ENCODE measurements around the gene MLLT10.
"Not testable (repeated sequence)": the region's sequence is repeated elsewhere in the genome, so short reads cannot be mapped to it uniquely, and the experiment has no call there.

Gene MLLT10

DNA sequence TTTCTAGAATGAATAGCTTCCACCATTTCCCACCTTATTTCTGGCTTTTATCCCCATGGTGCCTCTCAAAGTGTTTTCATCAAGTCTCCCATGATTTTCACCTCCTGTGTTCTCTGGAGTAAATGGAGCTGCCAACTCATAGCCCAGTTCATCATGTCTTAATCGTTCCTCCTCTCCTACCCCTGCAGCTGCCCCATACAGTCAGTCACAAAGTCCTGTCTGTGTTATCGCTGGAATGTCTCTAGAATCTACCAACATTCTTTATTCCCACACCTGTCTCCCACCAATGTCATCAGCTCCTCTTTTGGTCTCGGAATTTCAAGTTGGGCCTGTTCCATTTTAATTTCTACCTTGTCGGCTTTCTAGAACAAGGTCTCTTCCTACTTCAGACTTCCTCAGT is 178.9 kb downstream of the MLLT10 start:
- DNase-seq (ENCODE audit: low read depth) = no peak
- TF ChIP-seq, protein P1, sequence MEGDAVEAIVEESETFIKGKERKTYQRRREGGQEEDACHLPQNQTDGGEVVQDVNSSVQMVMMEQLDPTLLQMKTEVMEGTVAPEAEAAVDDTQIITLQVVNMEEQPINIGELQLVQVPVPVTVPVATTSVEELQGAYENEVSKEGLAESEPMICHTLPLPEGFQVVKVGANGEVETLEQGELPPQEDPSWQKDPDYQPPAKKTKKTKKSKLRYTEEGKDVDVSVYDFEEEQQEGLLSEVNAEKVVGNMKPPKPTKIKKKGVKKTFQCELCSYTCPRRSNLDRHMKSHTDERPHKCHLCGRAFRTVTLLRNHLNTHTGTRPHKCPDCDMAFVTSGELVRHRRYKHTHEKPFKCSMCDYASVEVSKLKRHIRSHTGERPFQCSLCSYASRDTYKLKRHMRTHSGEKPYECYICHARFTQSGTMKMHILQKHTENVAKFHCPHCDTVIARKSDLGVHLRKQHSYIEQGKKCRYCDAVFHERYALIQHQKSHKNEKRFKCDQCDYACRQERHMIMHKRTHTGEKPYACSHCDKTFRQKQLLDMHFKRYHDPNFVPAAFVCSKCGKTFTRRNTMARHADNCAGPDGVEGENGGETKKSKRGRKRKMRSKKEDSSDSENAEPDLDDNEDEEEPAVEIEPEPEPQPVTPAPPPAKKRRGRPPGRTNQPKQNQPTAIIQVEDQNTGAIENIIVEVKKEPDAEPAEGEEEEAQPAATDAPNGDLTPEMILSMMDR (IDR thresholded peaks at IDR 0.05; ENCODE audit: low read depth, low read length, missing control alignments) = no peak
- no peak overlapping the region for H3K4me3 ChIP-seq (ENCODE audit: low read depth, low read length)

DNA sequence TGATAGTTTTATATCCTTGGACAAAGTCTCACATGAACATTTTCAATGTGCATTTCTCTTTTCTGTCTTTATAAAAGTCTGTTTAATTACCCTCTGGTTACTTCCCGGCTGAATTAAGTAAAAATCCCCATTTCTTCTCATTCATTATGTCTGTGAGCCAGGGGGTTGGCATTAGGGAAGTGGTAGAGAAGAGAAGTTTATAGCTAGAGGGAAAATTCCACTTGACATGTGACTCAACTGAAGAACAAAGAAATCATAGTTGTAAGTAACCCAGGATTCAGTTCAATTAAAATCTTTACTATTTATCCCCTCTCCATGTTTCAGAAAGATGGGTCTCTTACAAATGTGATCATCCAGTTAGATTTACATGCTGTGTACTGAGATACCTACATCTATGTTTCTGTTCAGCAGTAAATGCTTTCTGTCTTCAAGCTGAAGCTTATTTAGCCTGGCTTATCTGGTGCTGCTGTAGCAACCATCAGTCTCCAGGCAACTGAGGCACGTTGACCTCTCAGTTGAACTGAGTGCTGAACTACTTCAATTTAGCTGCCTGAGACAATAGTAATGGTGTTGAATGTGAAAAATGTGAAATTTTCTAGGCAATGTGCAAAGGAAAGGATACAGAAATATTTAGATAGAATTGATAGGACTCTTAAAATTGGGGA is 181.6 kb downstream of the MLLT10 start:
- TF ChIP-seq, protein P1 (IDR thresholded peaks at IDR 0.05; ENCODE audit: low read depth, low read length, missing control alignments) = no peak
- no peak overlapping the region for H3K4me3 ChIP-seq (ENCODE audit: low read depth, low read length)
- DNase-seq (ENCODE audit: low read depth) = no peak

DNA sequence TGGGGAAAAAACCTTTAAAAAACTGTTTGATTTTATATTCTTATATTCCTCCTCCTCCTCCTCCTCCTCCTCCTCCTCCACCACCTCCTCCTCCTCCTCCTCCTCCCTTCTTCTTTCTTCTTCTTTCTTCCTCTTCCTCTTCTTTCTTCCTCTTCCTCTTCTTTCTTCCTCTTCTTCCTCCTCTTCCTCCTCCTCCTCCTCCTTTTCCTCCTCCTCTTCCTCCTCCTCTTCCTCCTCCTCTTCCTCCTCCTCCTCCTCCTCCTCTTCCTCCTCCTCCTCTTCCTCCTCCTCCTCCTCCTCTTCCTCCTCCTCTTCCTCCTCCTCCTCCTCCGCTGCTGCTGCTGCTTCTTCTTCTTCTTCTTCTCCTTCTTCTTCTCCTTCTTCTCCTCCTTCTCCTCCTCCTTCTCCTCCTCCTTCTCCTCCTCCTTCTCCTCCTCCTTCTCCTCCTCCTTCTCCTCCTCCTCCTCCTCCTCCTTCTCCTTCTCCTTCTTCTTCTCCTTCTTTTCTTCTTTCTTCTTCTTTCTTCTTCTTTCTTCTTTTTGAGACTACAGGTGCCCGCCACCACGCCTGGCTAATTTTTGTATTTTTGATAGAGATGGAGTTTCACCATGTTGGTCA is 183.5 kb downstream of the MLLT10 start:
- H3K4me3 ChIP-seq (ENCODE audit: low read depth, low read length) = not testable (repeated sequence)

DNA sequence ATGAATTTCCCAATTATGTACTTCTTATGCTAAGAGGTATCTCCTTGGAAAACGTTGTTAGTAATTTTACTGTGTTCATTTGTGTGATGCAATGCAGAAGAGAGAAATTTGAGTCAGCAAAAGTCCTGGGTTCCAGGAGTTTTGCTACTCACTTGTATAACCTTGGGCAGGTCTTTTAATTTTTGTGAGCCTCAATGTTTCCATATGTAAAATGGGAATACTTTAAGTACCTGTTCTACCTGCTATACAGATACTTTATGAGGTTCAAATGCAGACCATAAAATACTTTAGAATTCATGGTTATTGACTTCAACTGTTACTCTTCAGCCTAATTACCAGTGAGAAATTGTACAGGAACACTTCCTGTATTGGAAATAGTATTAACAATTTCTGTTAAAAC is 185.5 kb downstream of the MLLT10 start:
- TF ChIP-seq, protein P1 (IDR thresholded peaks at IDR 0.05; ENCODE audit: low read depth, low read length, missing control alignments) = no peak
- H3K4me3 ChIP-seq (ENCODE audit: low read depth, low read length) = no peak overlapping the region
- DNase-seq (ENCODE audit: low read depth) = no peak

More for the DNA sequence above, 183.5 kb downstream of the MLLT10 start:
- DNase-seq (ENCODE audit: low read depth) = not testable (repeated sequence)

- H3K4me3 ChIP-seq (ENCODE audit: low read depth, low read length) = no peak overlapping the region
- no peak for DNase-seq (ENCODE audit: low read depth)
- TF ChIP-seq, protein P1 (IDR thresholded peaks at IDR 0.05; ENCODE audit: low read depth, low read length, missing control alignments) = no peak
Observed at GRCh38 chr10:21720090-21720489, 186.1 kb downstream of the MLLT10 start.

GRCh38 chr10:21721000-21721665 is 187.1 kb downstream of the MLLT10 start:
- H3K4me3 ChIP-seq (ENCODE audit: low read depth, low read length) = no peak overlapping the region
- DNase-seq (ENCODE audit: low read depth) = no peak
- TF ChIP-seq, protein P1 (IDR thresholded peaks at IDR 0.05; ENCODE audit: low read depth, low read length, missing control alignments) = no peak

GRCh38 chr10:21722209-21722608 is 188.2 kb downstream of the MLLT10 start:
- TF ChIP-seq, protein P1 (IDR thresholded peaks at IDR 0.05; ENCODE audit: low read depth, low read length, missing control alignments) = no peak
- no peak overlapping the region for H3K4me3 ChIP-seq (ENCODE audit: low read depth, low read length)
- no peak for DNase-seq (ENCODE audit: low read depth)
